Measurements from ENCODE around the gene C1QB.
"Not testable (repeated sequence)": the region's sequence is repeated elsewhere in the genome, so short reads cannot be mapped to it uniquely, and the experiment has no call there.

Gene C1QB

DNA sequence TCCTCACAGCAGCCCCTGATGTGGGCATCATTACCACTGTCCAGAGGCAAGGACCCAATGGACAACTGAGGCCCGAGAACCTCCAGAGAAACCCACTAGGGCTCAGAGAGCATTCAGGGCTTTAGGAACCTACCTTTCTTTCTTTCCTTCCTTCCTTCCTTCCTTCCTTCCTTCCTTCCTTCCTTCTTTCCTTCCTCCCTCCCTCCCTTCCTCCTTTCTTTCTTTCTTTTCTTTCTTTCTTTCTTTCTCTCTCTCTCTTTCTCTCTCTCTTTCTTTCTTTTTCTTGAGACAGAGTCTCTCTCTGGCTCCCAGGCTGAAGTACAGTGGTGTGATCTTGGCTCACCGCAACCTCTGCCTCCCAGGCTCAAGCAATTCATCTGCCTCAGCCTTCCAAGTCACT, 15.8 kb downstream of the C1QB start:
- not testable (repeated sequence) for DNase-seq

DNA sequence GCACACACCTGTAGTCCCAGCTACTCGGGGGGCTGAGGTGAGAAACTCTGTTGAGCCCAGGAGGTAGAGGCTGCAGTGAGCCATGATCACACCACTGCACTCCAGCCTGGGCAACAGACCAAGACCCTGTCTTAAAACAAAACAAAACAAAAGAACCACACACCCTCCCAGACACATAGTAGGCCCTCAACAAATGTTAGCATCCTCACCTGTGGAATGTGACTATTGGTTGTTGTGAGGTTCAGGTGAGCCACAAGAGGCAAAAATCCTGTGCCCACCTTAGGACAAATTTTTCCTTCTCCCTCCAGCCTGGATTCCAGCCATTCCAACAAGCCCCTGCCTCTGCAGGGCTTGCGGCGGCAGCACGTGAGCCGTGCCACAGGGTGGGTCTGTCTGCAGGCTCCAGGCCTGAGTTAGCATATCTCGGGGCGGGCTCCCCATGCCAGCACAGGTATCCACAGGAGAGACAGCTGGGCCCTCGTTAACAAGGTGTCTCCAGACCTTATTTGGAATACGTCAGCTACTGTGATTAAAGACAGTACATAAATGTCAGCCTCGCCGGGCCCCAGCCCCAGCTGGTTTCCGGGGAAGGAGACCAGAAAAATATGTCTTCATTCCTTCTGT, 17.4 kb downstream of the C1QB start:
- no peak for DNase-seq

DNA sequence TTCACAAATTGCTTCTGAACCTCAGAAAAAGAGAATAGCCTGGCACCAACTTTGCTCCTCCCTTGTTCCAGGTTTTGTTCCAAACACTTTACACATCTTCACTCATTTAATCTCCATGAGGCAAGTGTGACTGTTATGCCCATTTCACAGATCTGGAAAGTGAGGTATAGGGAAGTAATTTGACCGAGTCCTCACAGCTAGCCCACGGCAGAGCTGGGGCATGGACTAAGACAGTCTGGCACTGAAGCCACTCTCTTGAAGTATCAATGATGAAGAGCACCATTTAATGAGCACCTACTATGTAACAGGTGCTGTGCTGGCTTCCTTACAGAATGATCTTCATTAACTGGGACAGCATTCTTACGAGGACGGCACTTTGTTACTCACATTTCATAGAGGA, 19.0 kb downstream of the C1QB start:
- no peak for DNase-seq

DNA sequence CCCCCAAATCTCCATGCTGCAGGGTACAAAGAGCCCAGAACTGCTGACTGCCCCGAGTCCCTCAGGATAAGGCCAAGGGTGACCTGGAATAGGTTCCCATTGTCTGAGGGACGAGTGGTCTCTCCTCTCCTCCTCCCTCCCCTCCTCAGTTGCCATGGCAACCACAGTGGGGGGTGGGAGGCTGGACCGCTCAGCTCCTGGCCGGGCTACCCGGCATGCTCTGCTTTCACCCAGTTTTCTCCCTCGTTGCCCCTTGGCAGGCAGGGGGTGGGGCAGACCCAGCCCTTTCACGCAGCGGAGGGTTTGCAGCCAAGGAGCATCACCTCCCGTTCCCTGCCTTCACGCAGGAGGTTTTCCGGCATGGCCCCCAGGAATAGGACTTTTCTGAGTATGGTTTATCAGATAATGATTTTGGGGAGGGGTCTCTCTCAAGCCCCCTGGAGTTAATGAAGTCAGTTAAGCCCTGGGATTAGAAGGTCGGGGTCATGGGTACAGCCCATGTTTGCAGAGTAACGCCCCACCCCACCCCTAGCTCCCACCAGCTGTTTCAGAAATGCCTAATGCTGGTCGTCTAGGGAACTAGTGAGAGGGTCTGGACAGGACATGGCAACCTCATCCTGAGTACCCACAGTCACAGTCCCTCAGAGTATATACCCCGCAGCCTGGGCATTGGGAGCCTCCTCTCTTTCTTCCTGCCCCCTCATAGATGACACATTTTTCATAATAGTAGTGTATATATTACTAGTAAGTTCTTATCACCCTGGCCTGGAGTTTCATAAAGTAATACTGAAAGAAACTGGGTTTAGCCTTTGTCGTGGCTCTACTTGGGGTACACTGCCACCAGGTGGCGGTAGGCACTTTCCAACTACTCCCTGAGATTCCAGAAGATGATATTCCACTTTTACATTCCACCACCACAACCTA, 20.7 kb downstream of the C1QB start:
- no peak for DNase-seq

DNA sequence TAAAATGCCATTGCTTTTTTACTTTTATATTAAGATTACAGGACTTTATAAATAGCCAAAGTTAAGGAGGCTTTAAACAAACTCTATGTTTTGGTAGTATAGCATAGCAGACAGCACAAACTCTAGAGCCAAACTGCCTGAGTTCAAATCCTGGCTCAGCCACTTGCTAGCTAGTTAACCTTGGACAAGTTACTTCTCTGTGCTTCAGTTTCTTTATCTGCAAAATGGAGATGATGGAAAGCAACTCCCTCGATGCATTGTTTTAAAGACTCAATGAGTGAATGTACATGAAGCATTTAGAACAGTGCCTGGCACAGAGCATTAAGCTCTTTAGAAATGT, 21.3 kb downstream of the C1QB start:
- DNase-seq = no peak

DNA sequence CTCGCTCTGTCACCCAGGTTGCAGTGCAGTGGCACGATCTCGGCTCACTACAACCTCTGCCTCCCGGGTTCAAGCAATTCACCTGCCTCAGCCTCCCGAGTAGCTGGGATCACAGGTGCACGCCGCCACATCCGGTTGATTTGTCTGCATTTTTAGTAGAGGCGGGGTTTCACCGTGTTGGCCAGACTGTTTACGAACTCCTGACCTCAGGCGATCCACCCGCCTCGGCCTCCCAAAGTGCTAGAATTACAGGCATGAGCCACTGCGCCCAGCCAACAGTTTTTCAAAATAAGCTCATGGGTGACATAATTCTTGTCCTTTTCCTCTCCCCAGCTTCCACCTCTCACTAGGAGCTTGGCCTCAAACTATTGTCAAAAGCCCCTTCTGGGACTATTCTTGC, 23.1 kb downstream of the C1QB start:
- not testable (repeated sequence) for DNase-seq

DNA sequence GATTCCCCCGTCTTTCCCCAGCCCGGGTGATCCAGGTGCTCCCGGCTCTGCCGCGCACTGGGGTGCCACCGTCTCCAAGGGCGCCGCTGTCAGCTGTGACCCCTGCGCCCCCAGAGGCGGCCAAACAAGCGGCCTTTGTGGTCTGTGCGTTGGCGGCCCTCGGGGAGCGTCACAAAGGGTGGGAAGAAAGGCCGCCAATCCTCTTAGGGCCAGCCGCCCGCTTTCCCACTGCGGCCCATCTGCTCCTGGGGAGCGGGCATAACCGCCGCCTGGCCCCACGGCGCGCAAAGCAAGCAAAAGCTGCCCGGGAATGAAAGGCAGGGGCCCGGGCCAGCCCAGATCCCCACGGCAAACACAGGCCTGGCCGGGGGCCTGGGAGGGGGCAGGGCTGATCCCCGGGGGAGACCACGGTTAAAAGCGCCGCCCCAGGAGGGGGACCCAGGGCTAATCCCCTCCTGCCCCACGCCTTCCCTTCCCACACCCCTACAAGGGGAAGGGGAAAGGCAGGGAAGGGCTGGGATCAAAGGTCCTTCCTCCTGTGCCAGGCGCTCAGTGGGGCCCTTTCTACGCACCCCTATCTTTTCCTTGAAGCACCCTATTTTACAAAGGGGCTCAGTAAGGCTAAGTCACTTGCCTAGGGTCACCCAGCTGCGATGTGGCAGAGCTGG, 24.0 kb downstream of the C1QB start:
- no peak for DNase-seq

DNA sequence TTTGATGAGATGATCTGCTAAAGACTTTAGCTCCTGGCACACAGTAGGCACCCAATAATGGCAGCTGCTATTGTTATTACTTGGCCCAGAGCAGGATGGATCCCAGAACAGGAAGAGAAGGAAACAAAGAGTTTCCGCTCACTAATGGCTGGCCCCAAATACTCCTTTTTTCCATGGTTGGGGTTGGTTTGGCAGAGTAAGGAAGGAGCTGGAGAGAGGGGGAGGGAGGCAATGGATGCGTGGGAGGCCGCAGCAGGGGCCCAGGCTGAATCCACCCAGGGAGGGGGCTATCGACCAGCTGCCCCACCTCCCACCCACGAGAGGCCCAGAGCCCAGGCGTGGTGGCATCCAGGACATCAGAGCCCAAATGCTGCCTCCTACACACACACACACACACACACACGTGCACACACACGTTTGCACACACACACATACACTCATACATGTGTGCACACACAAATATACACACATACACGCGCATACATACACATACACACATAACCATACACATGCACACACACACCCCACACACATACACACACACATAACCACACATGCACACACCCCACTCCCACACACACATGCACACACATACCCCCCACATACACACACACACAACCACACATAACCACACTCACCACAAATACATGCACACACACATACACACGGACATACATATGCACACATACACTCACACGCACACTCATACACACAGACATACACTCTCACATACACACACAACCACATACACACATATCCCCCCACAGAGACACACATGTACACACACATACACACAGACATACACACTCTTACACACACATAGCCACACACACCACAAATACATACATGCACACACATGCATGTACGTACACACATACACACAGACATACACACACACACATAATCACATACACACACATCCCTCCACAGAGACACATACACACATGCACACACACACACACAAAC, 25.2 kb downstream of the C1QB start:
- no peak for DNase-seq

DNA sequence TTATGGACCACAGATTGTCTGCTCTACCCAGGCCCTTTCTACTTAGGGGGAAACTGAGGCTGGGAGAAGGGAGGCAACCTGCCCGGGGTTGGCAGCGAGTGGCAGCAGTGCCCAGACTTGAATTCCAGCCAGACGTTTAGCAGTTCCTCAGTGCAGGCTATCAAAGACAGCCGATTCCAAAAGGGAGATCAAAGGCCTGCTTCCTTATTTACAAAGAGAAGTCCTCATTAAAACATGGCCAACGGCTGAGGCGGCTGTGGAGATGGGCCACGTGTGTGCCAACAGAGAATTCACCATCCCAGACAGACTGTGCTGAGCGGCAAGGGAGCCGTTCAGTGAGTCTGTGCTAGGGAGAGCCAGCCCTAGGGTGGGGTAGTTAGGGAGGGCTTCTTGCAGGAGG, 27.7 kb downstream of the C1QB start:
- no peak for DNase-seq

DNA sequence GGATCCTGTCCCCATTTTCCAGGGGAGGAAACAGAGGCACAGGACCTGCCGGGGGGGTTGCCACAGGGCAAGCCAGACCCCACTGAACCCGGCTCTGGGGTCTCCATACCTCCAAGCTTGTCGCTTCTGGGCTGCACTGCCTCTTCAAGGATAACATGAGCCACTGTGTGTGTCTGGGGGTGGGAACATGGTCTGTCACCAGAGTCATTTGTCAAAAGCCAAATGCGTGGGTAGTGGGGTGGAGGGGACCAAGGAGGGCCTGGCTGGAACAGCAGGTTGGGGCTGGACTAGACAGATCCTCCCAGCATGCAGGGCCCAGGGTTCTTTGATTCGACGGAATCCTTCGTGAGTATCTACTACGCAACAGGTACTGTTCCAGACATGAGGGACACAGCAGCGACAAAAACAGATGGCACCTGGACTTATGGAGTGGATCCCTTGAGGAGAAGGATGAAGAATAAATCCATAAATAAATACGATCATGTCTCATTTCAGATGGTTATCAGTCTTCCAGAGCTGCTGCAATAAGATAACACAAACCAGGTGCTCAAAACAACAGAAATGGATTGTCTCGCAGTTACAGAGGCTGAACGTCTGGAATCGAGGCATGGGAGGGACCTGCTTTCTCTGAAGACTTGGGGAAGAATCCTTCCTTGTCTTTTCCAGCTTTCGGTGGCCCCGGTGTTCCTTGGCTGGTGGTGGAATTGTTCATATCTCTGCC, 28.7 kb downstream of the C1QB start:
- DNase-seq = no peak

DNA sequence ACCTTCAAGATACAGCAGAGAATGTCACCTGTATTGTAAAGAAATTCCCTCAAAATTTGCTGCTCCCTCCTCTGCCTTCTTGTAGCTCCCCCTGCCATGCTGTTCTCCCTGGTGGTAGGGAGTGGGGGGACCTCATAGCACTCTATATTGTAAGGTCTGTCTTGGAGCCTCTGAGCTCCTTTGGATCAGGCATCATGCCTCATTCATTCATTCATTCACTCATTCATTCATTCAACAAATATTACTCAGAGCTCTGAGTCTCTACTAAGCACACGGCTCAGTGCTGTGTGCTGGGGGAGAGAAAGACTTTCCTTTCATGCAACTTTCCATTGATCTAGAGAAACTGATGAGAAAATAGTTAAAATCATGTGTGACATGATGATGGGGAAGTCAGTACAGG, 30.5 kb downstream of the C1QB start:
- no peak for DNase-seq

DNA sequence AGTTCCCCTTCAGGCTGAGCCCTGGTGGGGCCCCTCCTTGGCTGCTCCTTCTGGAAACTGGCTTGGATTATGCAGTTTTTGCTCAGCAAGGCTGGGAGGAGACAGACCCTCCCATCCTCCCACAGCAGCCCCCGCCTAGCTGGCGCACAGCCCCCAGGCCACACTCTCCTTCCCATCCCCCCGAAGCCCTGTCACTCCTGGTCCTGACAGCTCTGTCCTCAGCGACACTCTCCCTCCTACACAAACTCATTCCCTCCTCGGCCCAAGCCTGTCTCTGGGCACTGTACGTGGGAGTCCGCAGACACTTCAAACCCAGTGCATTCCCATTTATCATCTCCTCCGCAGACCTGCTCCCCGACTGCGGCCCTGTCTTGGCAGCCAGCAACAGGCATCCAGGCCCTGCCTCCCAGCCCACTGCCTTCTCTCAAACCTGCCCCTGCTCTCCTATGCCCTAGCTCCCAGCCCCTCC, 32.6 kb downstream of the C1QB start:
- no peak for DNase-seq

DNA sequence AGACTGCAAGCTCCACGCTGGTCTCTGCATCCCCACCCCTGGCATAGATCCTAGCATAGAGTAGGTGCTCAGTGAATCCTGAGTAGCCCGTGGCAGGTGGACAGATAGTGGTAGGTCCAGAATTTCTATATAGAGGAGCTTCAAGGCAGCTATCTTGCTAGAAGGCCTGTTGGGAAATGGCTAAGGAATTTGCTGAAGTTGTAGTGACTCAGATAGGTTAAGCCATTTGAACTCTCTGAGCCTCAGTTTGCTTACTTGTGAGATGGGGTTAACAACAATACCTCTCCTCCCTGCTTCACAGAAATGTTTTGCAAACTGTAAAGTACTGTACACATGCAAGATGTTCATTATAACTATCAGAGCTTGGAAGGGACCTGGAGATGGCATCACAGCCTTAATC, 34.2 kb downstream of the C1QB start:
- DNase-seq = no peak

DNA sequence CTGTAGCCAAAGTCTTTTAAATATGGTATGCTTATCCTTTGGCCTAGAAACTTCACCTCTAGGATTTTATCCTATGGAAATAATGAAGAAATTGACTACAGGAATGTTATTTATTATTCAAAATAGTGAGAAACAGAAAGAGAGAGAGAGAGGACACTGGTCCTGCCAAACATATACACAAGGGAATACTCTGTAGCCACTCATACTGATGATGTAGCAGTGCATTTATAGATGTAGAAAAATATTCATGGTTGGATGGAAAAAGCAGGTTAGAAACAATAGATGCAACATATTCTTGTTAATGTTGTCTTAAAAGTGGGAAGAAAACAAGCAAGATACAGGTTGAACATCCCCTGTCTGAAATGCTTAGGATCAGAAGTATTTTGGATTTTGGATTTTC, 35.4 kb downstream of the C1QB start:
- DNase-seq = no peak

DNA sequence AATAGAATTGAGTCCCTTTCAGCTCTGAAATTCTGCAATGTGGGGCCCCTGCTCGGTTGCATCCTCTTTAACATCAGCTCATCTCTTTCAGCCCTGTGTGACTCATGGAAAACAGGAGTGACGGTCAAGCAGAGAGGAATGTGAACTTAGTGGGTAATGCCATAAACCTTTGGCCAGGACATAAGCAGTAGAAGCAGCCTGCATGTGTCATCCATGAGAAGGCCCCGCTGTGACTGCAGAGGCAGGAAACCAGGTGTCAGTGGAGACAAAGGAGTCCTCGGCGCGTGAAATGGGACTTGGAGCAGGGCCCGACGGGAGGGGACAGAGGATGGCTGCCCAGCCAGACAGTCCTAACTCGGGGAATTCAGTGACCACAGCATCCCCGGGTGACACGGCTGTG, 36.5 kb downstream of the C1QB start:
- no peak for DNase-seq

DNA sequence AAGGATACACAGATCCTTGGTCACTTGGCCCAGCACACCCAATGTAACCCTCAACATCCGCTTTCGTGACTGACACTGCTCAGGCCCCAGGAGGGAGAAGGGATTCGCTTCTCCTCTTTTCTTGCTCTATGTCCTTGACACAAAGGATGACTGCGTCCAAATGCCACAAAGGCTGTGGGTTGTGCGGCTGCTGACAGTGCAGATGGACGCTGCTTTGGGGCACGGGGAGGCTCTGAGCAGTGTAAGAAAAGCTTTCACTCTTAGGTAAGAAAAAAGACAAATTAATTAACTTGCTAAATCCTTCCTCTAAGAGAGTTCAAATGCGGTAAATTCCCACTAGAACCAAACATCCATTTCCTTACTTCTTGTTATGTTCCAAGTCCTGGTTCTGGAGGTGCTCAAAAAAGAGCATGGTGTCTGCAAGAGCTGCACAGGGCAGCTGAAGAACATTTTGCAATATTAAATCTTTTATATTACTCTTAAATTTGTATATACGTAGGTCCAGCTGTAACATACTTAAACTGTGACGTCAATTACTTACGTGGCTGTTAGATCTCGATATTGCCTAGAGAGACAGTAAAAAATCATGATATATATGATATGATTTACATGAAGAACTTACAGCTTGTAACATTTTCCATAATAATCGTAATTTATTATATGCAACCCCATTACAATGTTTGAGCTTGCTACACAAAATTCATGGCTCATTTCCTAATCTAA, 38.2 kb downstream of the C1QB start:
- DNase-seq = no peak

DNA sequence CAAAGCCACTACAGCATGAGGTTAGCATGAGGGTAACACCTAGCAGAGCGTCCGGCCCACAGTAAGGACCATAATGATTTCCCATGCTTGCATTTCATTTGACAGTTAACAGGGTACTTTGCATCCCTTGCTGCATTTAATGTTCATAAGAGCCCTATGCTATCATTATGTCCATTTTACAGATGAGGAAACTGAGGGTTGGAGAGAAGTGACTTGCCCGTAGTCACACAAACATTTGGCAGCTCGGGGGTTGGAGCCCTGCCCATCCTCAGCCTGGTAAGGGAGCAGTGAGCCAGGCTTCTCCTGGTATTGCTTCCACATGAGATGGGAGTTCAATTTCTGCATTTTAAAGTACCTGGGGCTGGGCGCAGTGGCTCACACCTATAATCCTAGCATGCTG, 41.1 kb downstream of the C1QB start:
- DNase-seq = no peak

DNA sequence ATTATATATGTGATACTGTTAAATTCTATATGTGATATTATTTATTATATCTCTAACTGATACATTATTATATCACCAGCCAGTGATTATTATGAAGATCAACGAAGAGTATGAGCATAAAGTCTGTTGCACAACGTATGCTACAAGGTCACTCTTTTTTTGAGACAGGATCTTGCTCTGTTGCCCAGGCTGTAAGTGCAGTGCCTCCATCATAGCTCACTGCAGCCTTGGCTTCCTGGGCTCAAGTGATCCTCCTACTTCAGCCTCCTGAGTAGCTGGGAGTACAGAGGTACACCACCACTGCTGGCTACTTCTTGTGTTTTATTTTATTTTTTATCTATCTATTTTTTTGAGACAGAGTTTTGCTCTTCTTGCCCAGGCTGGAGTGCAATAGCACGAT, 43.6 kb downstream of the C1QB start:
- no peak for DNase-seq

DNA sequence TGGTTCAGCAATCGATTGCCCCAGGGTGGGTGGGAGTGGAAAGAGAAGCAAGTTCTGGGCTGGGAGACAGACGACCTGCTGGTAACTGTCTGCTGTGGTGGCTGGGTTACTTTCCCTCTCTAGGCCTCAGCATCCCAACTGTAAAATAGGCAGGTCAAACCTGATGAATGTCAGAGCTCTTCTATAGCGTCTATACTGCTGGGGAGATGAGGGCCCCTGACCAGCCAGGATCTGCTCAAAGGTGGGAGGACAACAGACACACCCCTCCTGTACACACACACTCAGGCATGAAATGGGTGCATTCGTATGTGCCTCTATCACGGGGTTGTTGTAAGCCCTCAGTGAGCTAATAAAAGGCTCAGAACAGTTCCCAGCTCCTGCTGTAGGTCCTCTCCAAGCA, 44.9 kb downstream of the C1QB start:
- DNase-seq = no peak

DNA sequence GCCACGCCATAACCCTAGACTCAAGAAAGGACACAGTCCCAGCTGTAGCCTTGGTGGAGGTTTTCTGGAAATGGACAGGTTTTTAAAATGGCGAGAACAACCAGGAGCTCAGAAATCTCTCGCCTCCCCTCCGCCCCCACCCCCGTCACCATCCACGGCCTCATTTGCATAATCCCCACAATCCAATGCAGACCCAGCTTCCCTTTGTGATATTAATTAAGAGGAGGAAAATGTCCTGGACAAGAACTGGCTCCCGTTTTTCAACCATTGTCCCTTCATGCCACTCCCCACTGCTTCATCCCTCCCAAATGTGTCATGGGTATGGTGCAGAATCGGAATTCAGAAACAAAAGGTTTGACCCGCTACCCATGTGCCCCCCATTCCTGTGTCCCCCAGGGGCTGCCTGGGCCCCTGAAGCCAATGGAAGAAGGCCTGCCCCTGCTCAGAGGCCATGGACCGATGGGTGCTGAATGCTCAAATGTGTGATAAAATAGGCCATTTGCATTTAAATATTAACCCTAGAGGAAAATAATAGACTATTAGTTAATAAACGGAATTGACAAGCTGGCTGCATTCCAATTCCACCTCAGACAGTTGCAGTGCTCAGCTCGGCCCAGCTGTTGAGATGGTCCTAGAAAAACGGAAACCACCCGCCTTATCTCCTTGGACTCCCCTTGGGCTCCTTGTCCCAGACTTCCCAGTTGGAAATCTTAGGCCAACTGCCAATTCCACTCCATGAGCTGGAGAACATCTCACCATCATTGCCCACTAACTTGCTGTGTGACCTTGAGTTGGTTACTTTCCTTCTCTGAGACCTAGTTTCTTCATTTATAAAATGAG, 46.9 kb downstream of the C1QB start:
- DNase-seq = no peak

All from GF-D8 (cell line).